Panc1 (cell line): ENCODE results near the gene ATIC. TPM values are rescaled to one million over a fixed set of nuclear protein-coding genes. Genes with fewer than 3 reads are reported as not detected.

ENCODE experiments used
- ATAC-seq: fragments of 200-7000 bp; cut with Tn5 transposase; 2 replicates; pipeline ENCODE4 v1.9.1; 2020; ENCODE audit warnings: mild to moderate bottlenecking, moderate library complexity
- BruUV-seq: library from RNA; stranded (reverse); fragments of 400-500 nt; replicated peaks from 2 replicates; lab custom pipeline; 2021; lab: Mats Ljungman, UMichigan
- CTCF ChIA-PET: fragments of 300-600 bp; sonication (Branson Sonifier 250); formaldehyde crosslinking; loops from one replicate; lab custom pipeline; 2022; ENCODE audit warnings: antibody characterized with exemption; lab: Charles Lee
- POLR2A ChIA-PET: fragments of 300-600 bp; sonication (Branson Sonifier 250); formaldehyde crosslinking; loops from one replicate; lab custom pipeline; 2022; ENCODE audit warnings: antibody characterized with exemption; lab: Charles Lee
- DNase-seq: peaks from one replicate; pipeline ENCODE4 v3.0.0-alpha.2; 2010; ENCODE audit warnings: low read depth, low spot score
- H3K27ac ChIP-seq: 2 replicates; pipeline ENCODE4 v1.5.1; 2011; ENCODE audit warnings: mild to moderate bottlenecking, low read length, inconsistent platforms
- H3K27me3 ChIP-seq: fragments of 200-500 bp; sonication (Bioruptor generic); 2 replicates; pipeline ENCODE4 v1.6.0; 2014; ENCODE audit warnings: low read length, inconsistent platforms; ENCODE audit not compliant: control insufficient read depth, insufficient read depth
- H3K36me3 ChIP-seq: fragments of 200-500 bp; sonication (Bioruptor generic); 2 replicates; pipeline ENCODE4 v1.5.1; 2014; ENCODE audit warnings: inconsistent platforms, mild to moderate bottlenecking, low read length, moderate library complexity; ENCODE audit not compliant: control insufficient read depth, insufficient read depth
- H3K4me1 ChIP-seq: 2 replicates; pipeline ENCODE4 v1.5.1; 2011; ENCODE audit warnings: inconsistent platforms, mild to moderate bottlenecking, low read length, moderate library complexity; ENCODE audit not compliant: control insufficient read depth, insufficient read depth
- H3K4me3 ChIP-seq, 2 experiments: 2 replicates each; pipeline ENCODE4 v1.5.1; 2011 to 2012; ENCODE audit warnings: low read depth in 2 of 2, low read length in 2 of 2, mild to moderate bottlenecking in 2 of 2, inconsistent platforms in 1 of 2, moderate library complexity in 1 of 2
- H3K9me3 ChIP-seq: fragments of 200-500 bp; sonication (Bioruptor generic); 2 replicates; pipeline ENCODE4 v1.5.1; 2014; ENCODE audit warnings: low read depth, mild to moderate bottlenecking, inconsistent platforms, low read length, moderate library complexity; ENCODE audit not compliant: control insufficient read depth, insufficient read depth
- CTCF ChIP-seq: fragments of 450-650 bp; IDR thresholded peaks from 2 replicates; pipeline ENCODE4 v1.5.1; 2017; ENCODE audit warnings: mild to moderate bottlenecking
- POLR2AphosphoS5 ChIP-seq: IDR thresholded peaks from 2 replicates; pipeline ENCODE4 v1.6.1; 2012; ENCODE audit warnings: mild to moderate bottlenecking, low read depth, low read length, moderate library complexity
- REST ChIP-seq, 2 experiments: IDR thresholded peaks; 2 replicates each; pipeline ENCODE4 v1.6.1; 2011 to 2012; ENCODE audit warnings: low read depth in 2 of 2, control low read depth in 1 of 2, low read length in 1 of 2, mild to moderate bottlenecking in 1 of 2, moderate library complexity in 1 of 2; ENCODE audit not compliant: insufficient read depth in 1 of 2
- SIN3A ChIP-seq: IDR thresholded peaks from 2 replicates; pipeline ENCODE4 v1.6.1; 2012; ENCODE audit warnings: low read depth, mild to moderate bottlenecking, low read length, moderate library complexity, borderline replicate concordance; ENCODE audit not compliant: insufficient read depth
- TCF7L2 ChIP-seq: IDR thresholded peaks from 2 replicates; pipeline ENCODE4 v1.6.1; 2011; ENCODE audit warnings: mild to moderate bottlenecking, low read depth, low read length, inconsistent platforms
- in situ Hi-C: cut with HindIII; loops from 2 replicates; pipeline ENCODE4 v1.10.0; 2016; ENCODE audit warnings: low sequenced_read_pairs, low pct_unique_long_range_greater_than_20kb
- intact Hi-C: fragments of 100-400 bp; cut with micrococcal nuclease; formaldehyde crosslinking; loops from one replicate; pipeline ENCODE4 v1.10.0; 2022; ENCODE audit not compliant: unreplicated experiment
- total RNA-seq: library from RNA; stranded (reverse); gene quantifications from one replicate; pipeline ENCODE4 v1.2.1, GENCODE V29; 2021; ENCODE audit not compliant: unreplicated experiment

ATIC gene
- total RNA-seq, 1 experiment from 2014 or later, result 223 TPM

GRCh38 chr2:215288112-215288815 is 23.6 kb upstream of the ATIC start:
- ChIA-PET CTCF (no interaction called here), POLR2A (interaction anchor here (0.7 kb wide), 1 partner anchor 1366 kb away, joined by 4 read pairs; no protein-coding TSS in a partner anchor)
- no TSS peak for BruUV-seq
- in situ Hi-C loops (no loop called here), intact Hi-C loops (no loop called here)
- no peak for TF ChIP-seq CTCF
- H3K36me3 ChIP-seq, result no peaks in the 10 kb centered on the region
- H3K4me3 ChIP-seq, result no peak overlapping the region
- ATAC-seq (no peak), DNase-seq (no peak)
- H3K27me3 ChIP-seq, result no peaks in the 10 kb centered on the region
- no peak overlapping the region for H3K27ac ChIP-seq
- no peaks in the 10 kb centered on the region for H3K9me3 ChIP-seq
- no peaks in the 10 kb centered on the region for H3K4me1 ChIP-seq

GRCh38 chr2:215290980-215291599 is 20.8 kb upstream of the ATIC start:
- no peaks in the 10 kb centered on the region for H3K27me3 ChIP-seq
- in situ Hi-C loops (no loop called here), intact Hi-C loops (no loop called here)
- TF ChIP-seq REST (IDR thresholded peaks at IDR 0.05; ENCODE audit: insufficient read depth in 1 of 2, low read depth in 2 of 2, low read length in 1 of 2) (no peak), POLR2AphosphoS5 (no peak), SIN3A (no peak), TCF7L2 (no peak), CTCF (no peak)
- DNase-seq, result no peak
- no peak overlapping the region for H3K4me3 ChIP-seq
- no peak for ATAC-seq
- H3K9me3 ChIP-seq, result no peaks in the 10 kb centered on the region
- POLR2A ChIA-PET, result no interaction called here
- CTCF ChIA-PET, result no interaction called here
- no peaks in the 10 kb centered on the region for H3K36me3 ChIP-seq
- BruUV-seq, result no TSS peak
- no peaks in the 10 kb centered on the region for H3K4me1 ChIP-seq
- H3K27ac ChIP-seq, result no peak overlapping the region
